HG03045 (cell line): ENCODE results near the gene KLF9.

Experiments used
- ATAC-seq: cut with Tn5 transposase; IDR thresholded peaks from one replicate; pipeline ENCODE4 v1.9.1; 2021; ENCODE audit warnings: mild to moderate bottlenecking, moderate library complexity; ENCODE audit not compliant: unreplicated experiment

KLF9 gene

GRCh38 chr9:70422371-70423043, 8.1 kb upstream of the KLF9 start:
- no peak for ATAC-seq

GRCh38 chr9:70421272-70422180, 7.1 kb upstream of the KLF9 start:
- ATAC-seq, result no peak

- peak; percentile 20 for ATAC-seq
Measured at GRCh38 chr9:70420441-70421271, 6.2 kb upstream of the KLF9 start.

GRCh38 chr9:70419556-70420440, 5.3 kb upstream of the KLF9 start:
- peak; percentile 33 for ATAC-seq

- ATAC-seq, result peak; percentile 48
Measured at GRCh38 chr9:70418822-70419555, 4.5 kb upstream of the KLF9 start.

- no peak for ATAC-seq
Measured at GRCh38 chr9:70415476-70415875, 1.0 kb upstream of the KLF9 start.

- no peak for ATAC-seq
Measured at GRCh38 chr9:70415041-70415440, 584 bp upstream of the KLF9 start.

GRCh38 chr9:70413464-70413798, 1.0 kb downstream of the KLF9 start:
- peak; percentile 30 for ATAC-seq

- peak; percentile 1 for ATAC-seq
Measured at GRCh38 chr9:70412832-70413463, 1.5 kb downstream of the KLF9 start.

- peak; percentile 18 for ATAC-seq
Measured at GRCh38 chr9:70411930-70412831, 2.3 kb downstream of the KLF9 start.

GRCh38 chr9:70411121-70411929, 3.1 kb downstream of the KLF9 start:
- ATAC-seq, result no peak

GRCh38 chr9:70410368-70410767, 4.1 kb downstream of the KLF9 start:
- ATAC-seq, result no peak

- ATAC-seq, result no peak
Measured at GRCh38 chr9:70409800-70410199, 4.7 kb downstream of the KLF9 start.

- no peak for ATAC-seq
Measured at GRCh38 chr9:70409280-70409679, 5.2 kb downstream of the KLF9 start.

GRCh38 chr9:70408393-70409040, 5.9 kb downstream of the KLF9 start:
- ATAC-seq, result no peak

GRCh38 chr9:70407081-70407503, 7.4 kb downstream of the KLF9 start:
- no peak for ATAC-seq

- ATAC-seq, result peak; percentile 85
Measured at GRCh38 chr9:70406434-70406862, 8.0 kb downstream of the KLF9 start.
